Measurements from ENCODE around the gene TMEM108. TPM values are rescaled to one million over a fixed set of nuclear protein-coding genes. Genes with fewer than 3 reads are reported as not detected.

Gene TMEM108
- polyA plus RNA-seq, 3 donors = not detected

GRCh38 chr3:133375403-133375745 lies 337.2 kb downstream of the TMEM108 start:
- no peak overlapping the region for H3K27ac Mint-ChIP-seq
- no peaks in the 10 kb centered on the region for H3K36me3 ChIP-seq (replicated peaks in 1 of 2; ENCODE audit: control insufficient read depth in 1 of 2, insufficient read depth in 2 of 2, low read length in 2 of 2)
- H3K36me3 Mint-ChIP-seq = no peaks in the 10 kb centered on the region
- no peak overlapping the region for H3K4me3 Mint-ChIP-seq
- DNase-seq = no peak
- H3K9ac ChIP-seq (ENCODE audit: insufficient read depth, low read length, poor library complexity, severe bottlenecking) = no peak overlapping the region
- no peaks in the 10 kb centered on the region for H4K20me1 ChIP-seq (ENCODE audit: insufficient read depth, low read length)
- no peak overlapping the region for H3K4me2 ChIP-seq (replicated peaks; ENCODE audit: extremely low read depth, low read length, poor library complexity, severe bottlenecking)
- H2AFZ ChIP-seq (ENCODE audit: insufficient read depth, low read depth, low read length, poor library complexity, severe bottlenecking) = no peak overlapping the region
- H3K9me3 ChIP-seq (replicated peaks in 1 of 2; ENCODE audit: control insufficient read depth in 1 of 2, insufficient read depth in 1 of 2, low read length in 2 of 2) = no peaks in the 10 kb centered on the region
- H3K4me1 ChIP-seq (ENCODE audit: control insufficient read depth in 1 of 2, insufficient read depth in 2 of 2, low read length in 2 of 2) = no peaks in the 10 kb centered on the region
- intact Hi-C loops (cut with micrococcal nuclease) = no loop called here
- H3K79me2 ChIP-seq (ENCODE audit: insufficient read depth, low read length) = no peaks in the 10 kb centered on the region
- no peak overlapping the region for H3K4me3 ChIP-seq (replicated peaks in 1 of 3; ENCODE audit: low read depth in 2 of 3, low read length in 3 of 3)
- H3K4me1 Mint-ChIP-seq = no peaks in the 10 kb centered on the region
- no peaks in the 10 kb centered on the region for H3K27me3 ChIP-seq (ENCODE audit: control insufficient read depth in 2 of 2, insufficient read depth in 2 of 2, low read length in 2 of 2)
- TF ChIP-seq CTCF (IDR thresholded peaks at IDR 0.05) = no peak
- H3K27ac ChIP-seq (ENCODE audit: low read depth in 1 of 2, low read length in 2 of 2) = no peak overlapping the region
- peaks cover 0 to 4% (median 2%) of the 10 kb centered on the region in 3 donors for H3K27me3 Mint-ChIP-seq (ENCODE audit: low read depth in 3 of 3)
- H3K9me3 Mint-ChIP-seq = no peaks in the 10 kb centered on the region

GRCh38 chr3:133376810-133377209 lies 338.6 kb downstream of the TMEM108 start:
- Mint-ChIP-seq H3K4me3 (no peak overlapping the region), H3K27me3 (ENCODE audit: low read depth in 3 of 3) (peaks cover 0 to 2% (median 0%) of the 10 kb centered on the region in 3 donors), H3K27ac (no peak overlapping the region), H3K9me3 (peaks cover 0 to 2% (median 0%) of the 10 kb centered on the region in 7 donors), H3K36me3 (no peaks in the 10 kb centered on the region), H3K4me1 (no peaks in the 10 kb centered on the region)
- 81% methylated on average over 5 of the region's 6 CpGs for WGBS (ENCODE audit: insufficient coverage)
- Histone ChIP-seq H3K36me3 (replicated peaks in 1 of 2; ENCODE audit: control insufficient read depth in 1 of 2, insufficient read depth in 2 of 2, low read length in 2 of 2) (no peaks in the 10 kb centered on the region), H3K79me2 (ENCODE audit: insufficient read depth, low read length) (no peaks in the 10 kb centered on the region), H3K4me2 (replicated peaks; ENCODE audit: extremely low read depth, low read length, poor library complexity, severe bottlenecking) (no peak overlapping the region), H3K9ac (ENCODE audit: insufficient read depth, low read length, poor library complexity, severe bottlenecking) (no peak overlapping the region), H3K27me3 (ENCODE audit: control insufficient read depth in 2 of 2, insufficient read depth in 2 of 2, low read length in 2 of 2) (no peaks in the 10 kb centered on the region), H4K20me1 (ENCODE audit: insufficient read depth, low read length) (no peaks in the 10 kb centered on the region), H3K27ac (ENCODE audit: low read depth in 1 of 2, low read length in 2 of 2) (no peak overlapping the region), H3K9me3 (replicated peaks in 1 of 2; ENCODE audit: control insufficient read depth in 1 of 2, insufficient read depth in 1 of 2, low read length in 2 of 2) (no peaks in the 10 kb centered on the region), H2AFZ (ENCODE audit: insufficient read depth, low read depth, low read length, poor library complexity, severe bottlenecking) (no peak overlapping the region), H3K4me3 (replicated peaks in 1 of 3; ENCODE audit: low read depth in 2 of 3, low read length in 3 of 3) (no peak overlapping the region), H3K4me1 (ENCODE audit: control insufficient read depth in 1 of 2, insufficient read depth in 2 of 2, low read length in 2 of 2) (no peaks in the 10 kb centered on the region)
- no peak for DNase-seq
- intact Hi-C loops (cut with micrococcal nuclease) = no loop called here
- TF ChIP-seq CTCF (IDR thresholded peaks at IDR 0.05) = no peak

All from CD14-positive monocyte (primary cell).